Stimulated activated CD4-positive, alpha-beta T cell treated with anti-CD3 and anti-CD28 coated beads, TNF-alpha, amount 100 ng/mL, for 24 hours (primary cell): ENCODE measurements around the gene GNS.

Source experiments
- DNase-seq, 3 experiments: peaks; one replicate each; pipeline ENCODE4 v3.0.0-alpha.2; 2020; ENCODE audit warnings: low read depth in 3 of 3

GNS gene

DNA sequence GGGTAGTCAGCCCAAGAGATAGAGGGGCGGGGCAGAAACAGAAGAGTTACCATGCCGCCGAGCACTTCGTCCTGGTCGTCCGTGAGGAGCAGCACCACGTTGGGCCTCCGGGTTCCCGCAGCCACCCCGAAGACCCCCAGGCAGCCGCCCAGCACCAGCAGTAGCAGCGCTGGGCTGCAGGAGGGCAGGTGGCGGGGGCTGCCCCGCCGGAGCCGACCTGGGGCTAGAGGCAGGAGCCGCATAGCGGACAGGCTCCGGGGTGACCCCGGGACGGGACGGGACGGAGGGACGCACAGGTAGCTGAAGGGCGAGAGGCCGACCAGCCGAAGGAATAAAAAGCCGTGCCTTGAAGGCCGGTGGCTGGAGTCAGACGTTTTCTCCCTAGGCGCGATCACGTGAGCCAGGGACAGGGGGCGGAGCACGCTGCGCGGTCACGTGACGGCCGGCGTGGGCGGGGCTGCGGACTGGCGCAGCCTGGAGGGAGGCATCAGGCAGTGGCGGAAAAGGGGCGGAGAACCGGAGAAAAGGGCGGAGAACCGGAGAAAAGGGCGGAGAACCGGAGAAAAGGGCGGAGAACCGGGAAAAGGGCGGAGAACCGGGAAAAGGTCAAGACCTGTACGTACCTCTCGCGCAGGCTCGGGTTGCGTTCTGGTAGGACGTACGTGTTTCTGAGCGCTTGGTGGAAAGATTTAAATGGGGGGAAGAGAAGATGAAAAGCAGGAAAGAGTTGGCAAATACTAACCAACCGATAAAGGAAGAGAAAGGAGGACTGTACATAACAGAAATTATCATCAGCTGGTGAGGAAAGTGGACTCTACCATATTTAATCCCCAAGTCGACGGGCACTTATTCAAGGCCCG lies at the start of gene GNS:
Gene GNS, minus strand, starts transcription at position 372 of the 860 bp plus-strand sequence. Its CDS starts 130 bp downstream, at position 242.
- peak; percentile 91 to 96 (median 93) for DNase-seq

GRCh38 chr12:64808110-64808509 lies 48.9 kb upstream of the GNS start:
- no peak for DNase-seq

- DNase-seq, result no peak
Measured at GRCh38 chr12:64806593-64807460, 47.6 kb upstream of the GNS start.

GRCh38 chr12:64806173-64806572 lies 47.0 kb upstream of the GNS start:
- DNase-seq, result no peak

GRCh38 chr12:64802180-64802775 lies 43.1 kb upstream of the GNS start:
- peak in 2 of 3 experiments; percentile 32 to 55 for DNase-seq

DNA sequence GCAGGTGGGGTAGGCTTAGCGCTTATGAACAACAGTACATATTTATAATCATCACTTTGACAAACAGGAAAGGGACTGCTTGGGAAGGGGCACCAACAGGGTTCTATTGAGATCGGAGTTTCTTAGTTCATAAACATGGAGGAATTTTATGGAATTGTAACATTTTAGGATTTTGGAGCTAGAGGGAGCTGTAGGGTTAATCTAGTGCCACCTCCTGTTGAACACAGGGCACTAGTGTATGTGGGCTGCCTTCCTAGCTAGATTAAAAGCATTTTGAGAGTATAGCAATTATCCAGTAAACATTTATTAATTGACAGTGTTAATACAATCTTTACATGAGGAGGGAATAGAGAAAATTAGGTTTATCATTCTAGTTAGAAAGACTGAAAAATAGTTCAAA lies 42.2 kb upstream of the GNS start:
- DNase-seq, result no peak

GRCh38 chr12:64800640-64801039 lies 41.4 kb upstream of the GNS start:
- DNase-seq, result no peak

DNA sequence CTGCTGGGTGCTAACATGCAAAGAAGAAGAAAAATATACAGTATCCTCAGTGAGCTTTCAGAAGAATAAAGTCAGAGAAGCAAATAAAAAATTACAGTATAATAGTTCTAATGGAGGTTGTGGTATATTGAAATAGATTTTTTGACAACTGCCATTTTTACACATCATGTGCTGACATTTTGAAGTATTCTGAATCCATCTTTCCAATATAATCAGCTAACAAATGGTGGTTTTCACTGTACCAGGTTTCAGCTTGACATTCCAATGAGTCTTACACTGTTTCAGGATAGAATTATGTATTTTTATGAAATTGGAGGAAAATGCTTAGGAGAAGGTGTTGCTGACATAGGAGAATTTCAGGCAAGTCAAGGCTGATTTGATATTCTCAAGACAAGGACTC lies 39.0 kb upstream of the GNS start:
- DNase-seq, result no peak

DNA sequence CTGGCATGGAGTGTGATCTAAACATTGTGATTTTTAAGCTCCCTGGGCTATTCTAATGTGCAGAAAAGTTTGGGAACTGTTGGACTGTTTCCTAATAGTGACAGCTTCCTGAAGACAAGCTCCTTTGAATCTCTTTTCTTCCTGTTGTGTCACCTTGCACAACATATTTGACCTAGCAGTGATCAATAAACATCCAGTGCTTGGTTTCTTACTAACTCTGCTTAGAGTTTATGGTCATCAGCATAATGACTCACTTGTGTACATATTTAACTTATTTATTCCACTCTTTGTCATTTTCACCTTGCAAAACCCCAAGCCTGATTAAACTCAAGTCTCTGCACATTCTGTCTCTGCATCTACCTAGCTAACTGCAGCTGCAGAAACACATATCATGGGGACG lies 38.0 kb upstream of the GNS start:
- DNase-seq, result no peak

GRCh38 chr12:64796205-64796845 lies 37.1 kb upstream of the GNS start:
- DNase-seq, result peak; percentile 30 to 53 (median 36)

- DNase-seq, result no peak
Measured at GRCh38 chr12:64794305-64794704, 35.1 kb upstream of the GNS start.

DNA sequence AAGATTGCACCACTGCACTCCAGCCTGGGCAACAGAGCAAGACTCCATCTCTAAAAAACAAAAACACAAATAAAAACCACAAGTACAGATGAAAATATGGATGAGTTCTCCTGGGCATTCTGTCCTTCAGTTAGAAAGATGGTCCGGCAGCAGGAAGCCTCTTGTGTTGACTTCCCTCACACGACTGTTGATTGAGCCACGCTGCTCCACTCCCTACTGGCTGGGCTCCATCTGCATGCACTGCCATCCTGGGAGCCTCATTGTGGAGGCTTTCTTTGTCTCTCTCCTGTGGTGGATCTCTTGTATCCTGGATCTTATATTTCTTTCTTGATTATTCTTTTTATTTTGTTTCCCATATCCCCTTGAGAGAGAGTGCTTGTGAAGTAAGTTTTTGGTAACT lies 34.4 kb upstream of the GNS start:
- DNase-seq, result no peak

DNA sequence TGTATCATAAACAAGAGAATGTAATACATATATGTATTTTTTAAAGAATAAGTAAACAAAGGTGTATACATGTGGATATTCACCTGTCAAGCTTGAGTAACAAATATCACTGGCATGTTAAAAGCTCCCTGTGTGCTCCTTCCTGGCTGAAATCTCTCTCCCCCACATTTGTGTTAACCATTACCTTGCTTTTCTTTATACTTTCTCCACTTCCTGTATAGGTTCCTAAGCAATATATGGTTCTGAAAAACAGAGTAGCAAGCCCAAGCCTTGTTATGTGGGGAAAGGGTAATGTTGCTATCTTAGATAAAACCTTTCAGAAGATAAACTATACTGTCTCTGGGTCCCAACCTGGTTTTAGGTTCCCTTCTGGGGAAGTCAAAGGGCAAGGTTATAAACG lies 32.9 kb upstream of the GNS start:
- DNase-seq, result no peak

DNA sequence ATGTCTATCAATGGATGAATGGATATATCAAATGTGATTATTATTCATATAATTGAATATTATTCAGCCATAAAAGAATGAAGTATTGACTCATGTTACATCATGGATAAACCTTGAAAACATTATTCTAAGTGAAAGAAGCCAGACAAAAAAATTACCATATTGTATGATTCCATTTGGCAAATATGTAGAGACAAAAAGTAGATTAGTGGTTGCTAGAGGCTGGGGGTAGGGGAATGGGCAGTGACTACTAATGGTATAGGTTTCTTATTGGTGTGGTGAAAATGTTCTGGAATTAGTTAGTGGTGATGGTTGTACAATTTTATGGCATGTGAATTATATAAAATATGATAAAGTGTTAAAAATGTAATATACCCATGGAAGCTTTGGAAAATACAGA lies 31.8 kb upstream of the GNS start:
- DNase-seq, result no peak

- no peak for DNase-seq
Measured at GRCh38 chr12:64790166-64790565, 31.0 kb upstream of the GNS start.

DNA sequence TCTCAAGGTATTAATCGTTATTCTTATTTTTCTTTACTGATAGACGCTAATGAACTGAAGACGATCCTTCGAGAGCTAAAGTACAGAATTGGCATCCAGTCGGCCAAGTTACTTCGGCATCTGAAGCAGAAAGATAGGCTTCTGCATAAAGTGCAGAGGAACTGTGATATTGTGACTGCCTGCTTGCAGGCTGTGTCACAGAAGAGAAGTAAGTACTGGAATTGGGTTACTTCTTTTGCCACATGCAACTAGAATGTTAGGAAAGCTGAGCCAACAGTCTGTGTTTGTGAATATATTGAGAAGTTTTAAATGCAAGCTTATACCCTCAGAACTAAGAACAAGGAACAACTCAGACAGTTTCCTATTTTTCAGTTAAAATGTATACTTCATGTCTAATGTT lies 26.6 kb upstream of the GNS start:
- DNase-seq, result no peak

GRCh38 chr12:64782191-64782876 lies 23.1 kb upstream of the GNS start:
- DNase-seq, result no peak

DNA sequence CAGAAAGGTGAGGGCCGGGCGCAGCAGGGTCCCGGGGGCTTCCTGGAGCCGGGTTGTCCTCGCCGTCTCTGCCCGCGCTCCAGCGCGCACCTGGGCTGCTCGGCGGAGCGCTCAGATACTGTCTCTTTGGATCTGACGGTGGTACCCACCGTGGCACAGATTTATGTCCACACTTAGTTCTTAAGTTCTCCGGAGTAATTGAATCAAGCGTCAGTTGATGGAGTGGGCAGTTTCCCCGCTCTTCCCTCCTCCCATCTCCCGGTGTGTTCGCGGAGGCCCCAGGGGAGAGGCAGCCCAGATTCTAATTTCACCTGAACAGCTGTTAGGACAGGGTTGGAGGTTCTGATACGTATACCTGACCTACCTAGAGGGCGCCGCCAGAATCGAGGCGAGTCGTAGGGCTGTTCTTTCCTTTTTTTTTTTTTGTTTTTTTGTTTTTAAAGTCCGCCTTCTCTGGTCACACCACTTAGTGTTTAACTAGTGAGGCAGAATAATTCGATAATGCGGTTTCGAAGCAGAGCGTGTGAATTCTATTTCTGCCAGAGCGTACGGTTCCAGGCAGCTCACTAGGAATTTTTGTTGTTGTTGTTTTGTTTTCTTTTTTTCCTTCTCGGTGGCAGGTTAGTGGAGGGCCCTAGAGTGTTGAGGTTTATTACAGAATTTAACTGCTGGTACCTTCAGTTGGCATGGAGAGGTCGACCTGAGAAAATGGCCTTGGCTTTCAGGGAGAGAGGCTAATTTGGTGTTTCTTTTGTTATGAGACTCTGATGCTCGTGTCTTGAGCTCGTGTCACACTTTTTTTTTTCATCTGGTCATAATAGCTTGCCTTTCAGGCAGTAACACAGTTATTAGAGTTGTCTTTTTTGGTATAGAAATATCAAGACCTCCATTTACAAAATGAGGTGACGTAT lies 22.3 kb upstream of the GNS start:
- DNase-seq, result no peak

- DNase-seq, result peak in 1 of 3 experiments; percentile 6
Measured at GRCh38 chr12:64780531-64781279, 21.5 kb upstream of the GNS start.
